ENCODE measurements around the gene UQCRQ.

- TF ChIP-seq, protein P1, sequence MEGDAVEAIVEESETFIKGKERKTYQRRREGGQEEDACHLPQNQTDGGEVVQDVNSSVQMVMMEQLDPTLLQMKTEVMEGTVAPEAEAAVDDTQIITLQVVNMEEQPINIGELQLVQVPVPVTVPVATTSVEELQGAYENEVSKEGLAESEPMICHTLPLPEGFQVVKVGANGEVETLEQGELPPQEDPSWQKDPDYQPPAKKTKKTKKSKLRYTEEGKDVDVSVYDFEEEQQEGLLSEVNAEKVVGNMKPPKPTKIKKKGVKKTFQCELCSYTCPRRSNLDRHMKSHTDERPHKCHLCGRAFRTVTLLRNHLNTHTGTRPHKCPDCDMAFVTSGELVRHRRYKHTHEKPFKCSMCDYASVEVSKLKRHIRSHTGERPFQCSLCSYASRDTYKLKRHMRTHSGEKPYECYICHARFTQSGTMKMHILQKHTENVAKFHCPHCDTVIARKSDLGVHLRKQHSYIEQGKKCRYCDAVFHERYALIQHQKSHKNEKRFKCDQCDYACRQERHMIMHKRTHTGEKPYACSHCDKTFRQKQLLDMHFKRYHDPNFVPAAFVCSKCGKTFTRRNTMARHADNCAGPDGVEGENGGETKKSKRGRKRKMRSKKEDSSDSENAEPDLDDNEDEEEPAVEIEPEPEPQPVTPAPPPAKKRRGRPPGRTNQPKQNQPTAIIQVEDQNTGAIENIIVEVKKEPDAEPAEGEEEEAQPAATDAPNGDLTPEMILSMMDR (IDR thresholded peaks at IDR 0.05) = no peak
- no peak for TF ChIP-seq POLR2A (IDR thresholded peaks at IDR 0.05)
These were observed 11.0 kb downstream of the UQCRQ start for GRCh38 chr5:132877466-132877865.

Measured in testis (tissue), 2 donors.